K562 (cell line): ENCODE data around the gene APOM. TPM values are rescaled to one million over a fixed set of nuclear protein-coding genes. Genes with fewer than 3 reads are reported as not detected.

ENCODE experiments used
- DIDO1 ChIP-seq: fragments of 450-650 bp; IDR thresholded peaks from 2 replicates; pipeline ENCODE4 v1.6.1; 2016; ENCODE audit warnings: low read depth, missing biosample characterization, missing genetic modification characterization
- DMBX1 ChIP-seq: fragments of 250-450 bp; sonication (Bioruptor Pico); IDR thresholded peaks from 2 replicates; pipeline ENCODE4 v1.8.0; 2022; ENCODE audit warnings: inconsistent platforms, mild to moderate bottlenecking, moderate library complexity, borderline replicate concordance
- EP300 ChIP-seq: IDR thresholded peaks from 2 replicates; pipeline ENCODE4 v1.6.1; 2012; ENCODE audit warnings: low read length, improper control_type of control experiment
- FIP1L1 ChIP-seq: fragments of 200-400 bp; formaldehyde crosslinking; IDR thresholded peaks from 2 replicates; pipeline ENCODE4 v1.6.1; 2018; ENCODE audit warnings: mild to moderate bottlenecking, low read depth, low read length; ENCODE audit not compliant: poor library complexity, severe bottlenecking
- FOXP1 ChIP-seq: sonication (generic); formaldehyde crosslinking; IDR thresholded peaks from 2 replicates; pipeline ENCODE4 v1.8.0; 2022; ENCODE audit warnings: mild to moderate bottlenecking, missing genetic modification reagents
- HNRNPH1 ChIP-seq: fragments of 200-400 bp; formaldehyde crosslinking; optimal IDR thresholded peaks from 2 replicates; pipeline ENCODE3; 2017; ENCODE audit warnings: low read depth, mild to moderate bottlenecking, low read length, moderate library complexity
- KLF13 ChIP-seq: fragments of 450-650 bp; IDR thresholded peaks from 2 replicates; pipeline ENCODE4 v1.6.1; 2016; ENCODE audit warnings: missing genetic modification characterization, low read depth, mild to moderate bottlenecking, missing compliant biosample characterization, moderate library complexity, borderline replicate concordance
- NEUROD1 ChIP-seq: fragments of 150-350 bp; IDR thresholded peaks from 2 replicates; pipeline ENCODE4 v1.6.1; 2014; ENCODE audit warnings: borderline replicate concordance, low read length, low read depth; ENCODE audit not compliant: partially characterized antibody
- NFXL1 ChIP-seq: fragments of 450-650 bp; formaldehyde crosslinking; IDR thresholded peaks from 2 replicates; pipeline ENCODE4 v1.4.0; 2021; ENCODE audit warnings: mild to moderate bottlenecking
- SETDB1 ChIP-seq: IDR thresholded peaks from one replicate; pipeline ENCODE4 v1.6.1; 2012; ENCODE audit warnings: low read length, control low read depth, inconsistent platforms
- SNIP1 ChIP-seq: fragments of 450-650 bp; IDR thresholded peaks from 2 replicates; pipeline ENCODE4 v1.7.1; 2017; ENCODE audit warnings: low read depth, mild to moderate bottlenecking
- SRSF3 ChIP-seq: fragments of 200-400 bp; formaldehyde crosslinking; IDR thresholded peaks from 2 replicates; pipeline ENCODE4 v1.6.1; 2016; ENCODE audit warnings: mild to moderate bottlenecking, low read length, moderate library complexity; ENCODE audit not compliant: insufficient read depth
- TCF7 ChIP-seq: sonication (generic); IDR thresholded peaks from 2 replicates; pipeline ENCODE4 v1.6.1; 2016; ENCODE audit warnings: antibody characterized with exemption, borderline replicate concordance
- TRIM24 ChIP-seq, 2 experiments: fragments of 450-650 bp; IDR thresholded peaks; 2 replicates each; pipeline ENCODE4 v1.6.1; 2016
- ZEB2 ChIP-seq: fragments of 450-650 bp; IDR thresholded peaks from 2 replicates; pipeline ENCODE4 v1.6.1; 2016
- ZNF766 ChIP-seq: fragments of 200-800 bp; sonication (Bioruptor generic); conservative IDR thresholded peaks from 2 replicates; pipeline ENCODE4 v1.6.1; 2016; ENCODE audit warnings: missing genetic modification characterization, missing compliant biosample characterization
- polyA plus RNA-seq, 8 experiments: library from polyadenylated mRNA; depleted of rRNA in 4 of 8; stranded (reverse) in 5 of 8; unstranded in 3 of 8; fragments of >200 nt; fragmentation: Nextera tagmentation in 2 of 8; fragmentation: Illumina TruSeq in 1 of 8; extraction: Ambion mirVana in 2 of 8; extraction: Trizol in 1 of 8; gene quantifications; 2 replicates each; pipeline versions ENCODE4 v1.2.1 to v1.2.3, GENCODE V29; 2011 to 2014; ENCODE audit warnings: inconsistent platforms in 1 of 8, missing spikeins in 1 of 8
- total RNA-seq, 7 experiments: library from RNA; depleted of rRNA in 6 of 7; stranded (reverse); fragments of >200 nt in 6 of 7; fragmentation: Illumina TruSeq in 2 of 7; extraction: Trizol in 2 of 7; gene quantifications; 2 replicates each; pipeline versions ENCODE4 v1.2.1 to v1.2.3, GENCODE V29; 2011 to 2021; ENCODE audit warnings: low replicate concordance in 1 of 7
- TF ChIP-seq, protein P1 (sequence below): fragments of 200-800 bp; sonication (Bioruptor generic); IDR thresholded peaks from 2 replicates; pipeline ENCODE4 v1.6.1; 2016; ENCODE audit warnings: missing genetic modification characterization, missing compliant biosample characterization
- TF ChIP-seq, protein P2 (sequence below): sonication (generic); formaldehyde crosslinking; IDR thresholded peaks from 2 replicates; pipeline ENCODE4 v1.8.0; 2022; ENCODE audit warnings: missing genetic modification reagents, mild to moderate bottlenecking, moderate library complexity, borderline replicate concordance
- TF ChIP-seq, protein P3 (sequence below), 2 experiments: fragments of 450-650 bp; conservative IDR thresholded peaks; 2 replicates each; pipeline ENCODE4 v1.6.1; 2017; ENCODE audit warnings: mild to moderate bottlenecking in 2 of 2, moderate library complexity in 2 of 2
- TF ChIP-seq, protein P4 (sequence below): fragments of 450-650 bp; formaldehyde crosslinking; conservative IDR thresholded peaks from 2 replicates; pipeline ENCODE4 v1.4.0; 2022; ENCODE audit warnings: mild to moderate bottlenecking, missing genetic modification characterization

APOM gene
- total and polyA plus RNA-seq, 9 of the 15 experiments (the other 6 are each of a cell fraction or from before 2014, with no cell fraction given), result 5.7 to 24.3 (median 10.4) TPM

- TF ChIP-seq, protein P1, sequence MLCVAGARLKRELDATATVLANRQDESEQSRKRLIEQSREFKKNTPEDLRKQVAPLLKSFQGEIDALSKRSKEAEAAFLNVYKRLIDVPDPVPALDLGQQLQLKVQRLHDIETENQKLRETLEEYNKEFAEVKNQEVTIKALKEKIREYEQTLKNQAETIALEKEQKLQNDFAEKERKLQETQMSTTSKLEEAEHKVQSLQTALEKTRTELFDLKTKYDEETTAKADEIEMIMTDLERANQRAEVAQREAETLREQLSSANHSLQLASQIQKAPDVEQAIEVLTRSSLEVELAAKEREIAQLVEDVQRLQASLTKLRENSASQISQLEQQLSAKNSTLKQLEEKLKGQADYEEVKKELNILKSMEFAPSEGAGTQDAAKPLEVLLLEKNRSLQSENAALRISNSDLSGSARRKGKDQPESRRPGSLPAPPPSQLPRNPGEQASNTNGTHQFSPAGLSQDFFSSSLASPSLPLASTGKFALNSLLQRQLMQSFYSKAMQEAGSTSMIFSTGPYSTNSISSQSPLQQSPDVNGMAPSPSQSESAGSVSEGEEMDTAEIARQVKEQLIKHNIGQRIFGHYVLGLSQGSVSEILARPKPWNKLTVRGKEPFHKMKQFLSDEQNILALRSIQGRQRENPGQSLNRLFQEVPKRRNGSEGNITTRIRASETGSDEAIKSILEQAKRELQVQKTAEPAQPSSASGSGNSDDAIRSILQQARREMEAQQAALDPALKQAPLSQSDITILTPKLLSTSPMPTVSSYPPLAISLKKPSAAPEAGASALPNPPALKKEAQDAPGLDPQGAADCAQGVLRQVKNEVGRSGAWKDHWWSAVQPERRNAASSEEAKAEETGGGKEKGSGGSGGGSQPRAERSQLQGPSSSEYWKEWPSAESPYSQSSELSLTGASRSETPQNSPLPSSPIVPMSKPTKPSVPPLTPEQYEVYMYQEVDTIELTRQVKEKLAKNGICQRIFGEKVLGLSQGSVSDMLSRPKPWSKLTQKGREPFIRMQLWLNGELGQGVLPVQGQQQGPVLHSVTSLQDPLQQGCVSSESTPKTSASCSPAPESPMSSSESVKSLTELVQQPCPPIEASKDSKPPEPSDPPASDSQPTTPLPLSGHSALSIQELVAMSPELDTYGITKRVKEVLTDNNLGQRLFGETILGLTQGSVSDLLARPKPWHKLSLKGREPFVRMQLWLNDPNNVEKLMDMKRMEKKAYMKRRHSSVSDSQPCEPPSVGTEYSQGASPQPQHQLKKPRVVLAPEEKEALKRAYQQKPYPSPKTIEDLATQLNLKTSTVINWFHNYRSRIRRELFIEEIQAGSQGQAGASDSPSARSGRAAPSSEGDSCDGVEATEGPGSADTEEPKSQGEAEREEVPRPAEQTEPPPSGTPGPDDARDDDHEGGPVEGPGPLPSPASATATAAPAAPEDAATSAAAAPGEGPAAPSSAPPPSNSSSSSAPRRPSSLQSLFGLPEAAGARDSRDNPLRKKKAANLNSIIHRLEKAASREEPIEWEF, result no peak
- TF ChIP-seq TCF7, result no peak
- TF ChIP-seq TRIM24 (IDR thresholded peaks at IDR 0.05), result 0 out of 4 replicates have a peak, but pooled peaks of 1 of the 2 experiments have one; percentile 49
- TF ChIP-seq FOXP1 (CRISPR knock-in tag), result 0 out of 2 replicates have a peak, but pooled peaks have one; percentile 24
- TF ChIP-seq, protein P2, sequence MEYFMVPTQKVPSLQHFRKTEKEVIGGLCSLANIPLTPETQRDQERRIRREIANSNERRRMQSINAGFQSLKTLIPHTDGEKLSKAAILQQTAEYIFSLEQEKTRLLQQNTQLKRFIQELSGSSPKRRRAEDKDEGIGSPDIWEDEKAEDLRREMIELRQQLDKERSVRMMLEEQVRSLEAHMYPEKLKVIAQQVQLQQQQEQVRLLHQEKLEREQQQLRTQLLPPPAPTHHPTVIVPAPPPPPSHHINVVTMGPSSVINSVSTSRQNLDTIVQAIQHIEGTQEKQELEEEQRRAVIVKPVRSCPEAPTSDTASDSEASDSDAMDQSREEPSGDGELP, result 0 out of 2 replicates have a peak, but pooled peaks have one; percentile 6
- TF ChIP-seq, protein P3, sequence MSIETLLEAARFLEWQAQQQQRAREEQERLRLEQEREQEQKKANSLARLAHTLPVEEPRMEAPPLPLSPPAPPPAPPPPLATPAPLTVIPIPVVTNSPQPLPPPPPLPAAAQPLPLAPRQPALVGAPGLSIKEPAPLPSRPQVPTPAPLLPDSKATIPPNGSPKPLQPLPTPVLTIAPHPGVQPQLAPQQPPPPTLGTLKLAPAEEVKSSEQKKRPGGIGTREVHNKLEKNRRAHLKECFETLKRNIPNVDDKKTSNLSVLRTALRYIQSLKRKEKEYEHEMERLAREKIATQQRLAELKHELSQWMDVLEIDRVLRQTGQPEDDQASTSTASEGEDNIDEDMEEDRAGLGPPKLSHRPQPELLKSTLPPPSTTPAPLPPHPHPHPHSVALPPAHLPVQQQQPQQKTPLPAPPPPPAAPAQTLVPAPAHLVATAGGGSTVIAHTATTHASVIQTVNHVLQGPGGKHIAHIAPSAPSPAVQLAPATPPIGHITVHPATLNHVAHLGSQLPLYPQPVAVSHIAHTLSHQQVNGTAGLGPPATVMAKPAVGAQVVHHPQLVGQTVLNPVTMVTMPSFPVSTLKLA (conservative IDR thresholded peaks at IDR 0.05), result 0 out of 4 replicates have a peak, but pooled peaks of 1 of the 2 experiments have one; percentile 29
- TF ChIP-seq SRSF3, result no peak
- TF ChIP-seq DIDO1 (tag), result no peak
- TF ChIP-seq ZNF766, result no peak
- no peak for TF ChIP-seq SNIP1
- peak; percentile 59; the same call in 1 of the 2 replicates for TF ChIP-seq EP300
- TF ChIP-seq, protein P4, sequence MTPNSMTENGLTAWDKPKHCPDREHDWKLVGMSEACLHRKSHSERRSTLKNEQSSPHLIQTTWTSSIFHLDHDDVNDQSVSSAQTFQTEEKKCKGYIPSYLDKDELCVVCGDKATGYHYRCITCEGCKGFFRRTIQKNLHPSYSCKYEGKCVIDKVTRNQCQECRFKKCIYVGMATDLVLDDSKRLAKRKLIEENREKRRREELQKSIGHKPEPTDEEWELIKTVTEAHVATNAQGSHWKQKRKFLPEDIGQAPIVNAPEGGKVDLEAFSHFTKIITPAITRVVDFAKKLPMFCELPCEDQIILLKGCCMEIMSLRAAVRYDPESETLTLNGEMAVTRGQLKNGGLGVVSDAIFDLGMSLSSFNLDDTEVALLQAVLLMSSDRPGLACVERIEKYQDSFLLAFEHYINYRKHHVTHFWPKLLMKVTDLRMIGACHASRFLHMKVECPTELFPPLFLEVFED (CRISPR knock-in tag), result peak; percentile 52; the same call in 1 of the 2 replicates
- no peak for TF ChIP-seq HNRNPH1
- TF ChIP-seq FIP1L1, result no peak
- TF ChIP-seq NEUROD1, result peak; percentile 56
- 0 out of 2 replicates have a peak, but pooled peaks have one; percentile 43 for TF ChIP-seq NFXL1 (CRISPR knock-in tag)
- 0 out of 2 replicates have a peak, but pooled peaks have one; percentile 52 for TF ChIP-seq DMBX1
- no peak for TF ChIP-seq KLF13 (tag)
- no peak for TF ChIP-seq SETDB1
- TF ChIP-seq ZEB2, result no peak
Measured at GRCh38 chr6:31686483-31686882, 30.8 kb downstream of the APOM start (continued).
